AG04449 (cell line): ENCODE measurements around the gene COL23A1.

Experiments
- CTCF ChIA-PET: fragments of 350-600 bp; formaldehyde crosslinking; extraction: SDS; loops from one replicate; lab custom pipeline; 2021; ENCODE audit warnings: antibody characterized with exemption; lab: Yijun Ruan, JAX
- POLR2A ChIA-PET: fragments of 400-600, 350-600 bp; formaldehyde crosslinking; extraction: SDS; loops from one replicate; lab custom pipeline; 2020; ENCODE audit warnings: antibody characterized with exemption, inconsistent platforms; lab: Yijun Ruan, JAX
- DNase-seq: peaks from one replicate; pipeline ENCODE4 v3.0.0-alpha.2; 2010; ENCODE audit warnings: low read depth, low spot score
- H3K4me3 ChIP-seq: 2 replicates; pipeline ENCODE4 v1.5.1; 2011; ENCODE audit warnings: low read depth, mild to moderate bottlenecking, control low read depth, low read length
- CTCF ChIP-seq: IDR thresholded peaks from one replicate; pipeline ENCODE4 v1.5.1; 2011; ENCODE audit warnings: mild to moderate bottlenecking, moderate library complexity, low read length, control low read depth, inconsistent platforms; ENCODE audit not compliant: insufficient read depth; ENCODE audit errors: missing control alignments

COL23A1 gene

DNA sequence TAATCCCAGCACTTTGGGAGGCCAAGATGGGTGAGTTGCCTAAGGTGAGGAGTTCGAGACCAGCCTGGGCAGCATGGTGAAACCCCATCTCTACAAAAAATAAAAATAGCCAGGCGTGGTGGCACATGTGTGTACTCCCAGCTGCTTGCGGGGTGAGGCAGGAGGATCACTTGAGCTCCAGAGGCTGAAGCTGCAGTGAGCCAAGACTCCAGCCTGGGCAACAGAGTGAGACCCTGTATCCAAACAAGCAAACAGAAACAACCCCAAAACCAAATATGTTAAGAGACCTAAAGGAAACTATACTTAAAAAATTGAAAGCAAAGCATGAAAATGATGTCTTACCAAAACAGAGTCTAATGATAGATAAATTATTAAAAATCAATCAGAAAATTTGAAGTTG is 373.4 kb downstream of the COL23A1 start:
- ChIA-PET POLR2A (interaction anchor here (4.5 kb wide), 1 partner anchor 12 kb away, joined by 30 read pairs; the partner anchor contains the start of gene HNRNPAB), CTCF (interaction anchor here (1.3 to 1.5 kb wide), 2 partner anchors 10 kb away, joined by 3 read pairs; no protein-coding TSS in a partner anchor)
- TF ChIP-seq CTCF, result no peak
- no peak overlapping the region for H3K4me3 ChIP-seq
- no peak for DNase-seq

- DNase-seq, result no peak
- ChIA-PET POLR2A (interaction anchor here (4.5 kb wide), 1 partner anchor 12 kb away, joined by 30 read pairs; the partner anchor contains the start of gene HNRNPAB), CTCF (interaction anchor here (0.8 to 1.5 kb wide), 3 partner anchors 9 to 19 kb away, joined by 3 read pairs; no protein-coding TSS in a partner anchor)
- no peak overlapping the region for H3K4me3 ChIP-seq
- no peak for TF ChIP-seq CTCF
These were observed 374.1 kb downstream of the COL23A1 start for GRCh38 chr5:178216088-178216534.

GRCh38 chr5:178215280-178216002 is 374.8 kb downstream of the COL23A1 start:
- TF ChIP-seq CTCF, result no peak
- POLR2A ChIA-PET, result interaction anchor here (4.5 kb wide), 1 partner anchor 11 kb away, joined by 30 read pairs; the partner anchor contains the start of gene HNRNPAB
- no peak for DNase-seq
- CTCF ChIA-PET, result interaction anchor here (0.8 to 1.5 kb wide), 3 partner anchors 8 to 19 kb away, joined by 3 read pairs; no protein-coding TSS in a partner anchor
- no peak overlapping the region for H3K4me3 ChIP-seq

GRCh38 chr5:178214160-178214803 is 375.9 kb downstream of the COL23A1 start:
- no peak for DNase-seq
- no peak overlapping the region for H3K4me3 ChIP-seq
- no peak for TF ChIP-seq CTCF
- CTCF ChIA-PET, result interaction anchor here (1.1 kb wide), 1 partner anchor 21 kb away, joined by 3 read pairs; no protein-coding TSS in a partner anchor
- POLR2A ChIA-PET, result interaction anchor here (4.5 kb wide), 1 partner anchor 10 kb away, joined by 30 read pairs; the partner anchor contains the start of gene HNRNPAB

- no peak overlapping the region for H3K4me3 ChIP-seq
- POLR2A ChIA-PET, result interaction anchor here (4.5 kb wide), 1 partner anchor 9 kb away, joined by 30 read pairs; the partner anchor contains the start of gene HNRNPAB
- no peak for DNase-seq
- no peak for TF ChIP-seq CTCF
- CTCF ChIA-PET, result interaction anchor here (1.1 to 1.4 kb wide), 2 partner anchors 21 to 1345 kb away, joined by 3 read pairs; no protein-coding TSS in a partner anchor
These were observed 376.4 kb downstream of the COL23A1 start for GRCh38 chr5:178213748-178214151.
